Measurements from ENCODE around the gene DAAM2.

Gene DAAM2

GRCh38 chr6:39841291-39841690, 49.1 kb downstream of the DAAM2 start:
- no peak overlapping the region for H3K27ac ChIP-seq (ENCODE audit: low read depth in 2 of 2, low read length in 2 of 2)
- no peaks in the 10 kb centered on the region for H3K27me3 ChIP-seq (ENCODE audit: control insufficient read depth in 2 of 2, insufficient read depth in 2 of 2, low read length in 2 of 2)
- no peak overlapping the region for H3K4me3 ChIP-seq (ENCODE audit: low read length in 2 of 2)
- no peak overlapping the region for H3K9ac ChIP-seq (ENCODE audit: low read depth in 1 of 2, low read length in 2 of 2)
- no peaks in the 10 kb centered on the region for H3K9me3 ChIP-seq (ENCODE audit: control insufficient read depth in 2 of 2, low read length in 2 of 2)
- no peaks in the 10 kb centered on the region for H3K4me1 ChIP-seq (ENCODE audit: control insufficient read depth in 2 of 2, insufficient read depth in 2 of 2, low read length in 2 of 2)
- no peaks in the 10 kb centered on the region for H3K36me3 ChIP-seq (ENCODE audit: control insufficient read depth in 2 of 2, insufficient read depth in 2 of 2, low read length in 2 of 2)

- H3K4me1 ChIP-seq (ENCODE audit: control insufficient read depth in 2 of 2, insufficient read depth in 2 of 2, low read length in 2 of 2): no peaks in the 10 kb centered on the region
- no peak overlapping the region for H3K9ac ChIP-seq (ENCODE audit: low read depth in 1 of 2, low read length in 2 of 2)
- no peaks in the 10 kb centered on the region for H3K27me3 ChIP-seq (ENCODE audit: control insufficient read depth in 2 of 2, insufficient read depth in 2 of 2, low read length in 2 of 2)
- H3K27ac ChIP-seq (ENCODE audit: low read depth in 2 of 2, low read length in 2 of 2): no peak overlapping the region
- no peak overlapping the region for H3K4me3 ChIP-seq (ENCODE audit: low read length in 2 of 2)
- no peaks in the 10 kb centered on the region for H3K36me3 ChIP-seq (ENCODE audit: control insufficient read depth in 2 of 2, insufficient read depth in 2 of 2, low read length in 2 of 2)
- no peaks in the 10 kb centered on the region for H3K9me3 ChIP-seq (ENCODE audit: control insufficient read depth in 2 of 2, low read length in 2 of 2)
These were observed 49.7 kb downstream of the DAAM2 start for GRCh38 chr6:39841923-39842322.

GRCh38 chr6:39843305-39844020, 51.3 kb downstream of the DAAM2 start:
- Histone ChIP-seq H3K4me3 (ENCODE audit: low read length in 2 of 2) (no peak overlapping the region), H3K36me3 (ENCODE audit: control insufficient read depth in 2 of 2, insufficient read depth in 2 of 2, low read length in 2 of 2) (no peaks in the 10 kb centered on the region), H3K9me3 (ENCODE audit: control insufficient read depth in 2 of 2, low read length in 2 of 2) (no peaks in the 10 kb centered on the region), H3K27ac (ENCODE audit: low read depth in 2 of 2, low read length in 2 of 2) (no peak overlapping the region), H3K4me1 (ENCODE audit: control insufficient read depth in 2 of 2, insufficient read depth in 2 of 2, low read length in 2 of 2) (no peaks in the 10 kb centered on the region), H3K27me3 (ENCODE audit: control insufficient read depth in 2 of 2, insufficient read depth in 2 of 2, low read length in 2 of 2) (no peaks in the 10 kb centered on the region), H3K9ac (ENCODE audit: low read depth in 1 of 2, low read length in 2 of 2) (no peak overlapping the region)

- Histone ChIP-seq H3K36me3 (ENCODE audit: control insufficient read depth in 2 of 2, insufficient read depth in 2 of 2, low read length in 2 of 2) (no peaks in the 10 kb centered on the region), H3K4me1 (ENCODE audit: control insufficient read depth in 2 of 2, insufficient read depth in 2 of 2, low read length in 2 of 2) (no peaks in the 10 kb centered on the region), H3K27me3 (ENCODE audit: control insufficient read depth in 2 of 2, insufficient read depth in 2 of 2, low read length in 2 of 2) (no peaks in the 10 kb centered on the region), H3K9me3 (ENCODE audit: control insufficient read depth in 2 of 2, low read length in 2 of 2) (no peaks in the 10 kb centered on the region), H3K9ac (ENCODE audit: low read depth in 1 of 2, low read length in 2 of 2) (no peak overlapping the region), H3K4me3 (ENCODE audit: low read length in 2 of 2) (no peak overlapping the region), H3K27ac (ENCODE audit: low read depth in 2 of 2, low read length in 2 of 2) (no peak overlapping the region)
These were observed 52.7 kb downstream of the DAAM2 start for GRCh38 chr6:39844866-39845265.

GRCh38 chr6:39847221-39847620, 55.0 kb downstream of the DAAM2 start:
- H3K4me3 ChIP-seq (ENCODE audit: low read length in 2 of 2): no peak overlapping the region
- no peak overlapping the region for H3K27ac ChIP-seq (ENCODE audit: low read depth in 2 of 2, low read length in 2 of 2)
- no peaks in the 10 kb centered on the region for H3K27me3 ChIP-seq (ENCODE audit: control insufficient read depth in 2 of 2, insufficient read depth in 2 of 2, low read length in 2 of 2)
- H3K36me3 ChIP-seq (ENCODE audit: control insufficient read depth in 2 of 2, insufficient read depth in 2 of 2, low read length in 2 of 2): no peaks in the 10 kb centered on the region
- H3K9me3 ChIP-seq (ENCODE audit: control insufficient read depth in 2 of 2, low read length in 2 of 2): no peaks in the 10 kb centered on the region
- H3K9ac ChIP-seq (ENCODE audit: low read depth in 1 of 2, low read length in 2 of 2): no peak overlapping the region
- H3K4me1 ChIP-seq (ENCODE audit: control insufficient read depth in 2 of 2, insufficient read depth in 2 of 2, low read length in 2 of 2): no peaks in the 10 kb centered on the region

- H3K9ac ChIP-seq (ENCODE audit: low read depth in 1 of 2, low read length in 2 of 2): no peak overlapping the region
- H3K4me3 ChIP-seq (ENCODE audit: low read length in 2 of 2): no peak overlapping the region
- no peaks in the 10 kb centered on the region for H3K36me3 ChIP-seq (ENCODE audit: control insufficient read depth in 2 of 2, insufficient read depth in 2 of 2, low read length in 2 of 2)
- no peaks in the 10 kb centered on the region for H3K4me1 ChIP-seq (ENCODE audit: control insufficient read depth in 2 of 2, insufficient read depth in 2 of 2, low read length in 2 of 2)
- H3K9me3 ChIP-seq (ENCODE audit: control insufficient read depth in 2 of 2, low read length in 2 of 2): no peaks in the 10 kb centered on the region
- H3K27me3 ChIP-seq (ENCODE audit: control insufficient read depth in 2 of 2, insufficient read depth in 2 of 2, low read length in 2 of 2): no peaks in the 10 kb centered on the region
- no peak overlapping the region for H3K27ac ChIP-seq (ENCODE audit: low read depth in 2 of 2, low read length in 2 of 2)
These were observed 56.0 kb downstream of the DAAM2 start for GRCh38 chr6:39848171-39848570.

- Histone ChIP-seq H3K36me3 (ENCODE audit: control insufficient read depth in 2 of 2, insufficient read depth in 2 of 2, low read length in 2 of 2) (no peaks in the 10 kb centered on the region), H3K27me3 (ENCODE audit: control insufficient read depth in 2 of 2, insufficient read depth in 2 of 2, low read length in 2 of 2) (no peaks in the 10 kb centered on the region), H3K9ac (ENCODE audit: low read depth in 1 of 2, low read length in 2 of 2) (no peak overlapping the region), H3K4me1 (ENCODE audit: control insufficient read depth in 2 of 2, insufficient read depth in 2 of 2, low read length in 2 of 2) (no peaks in the 10 kb centered on the region), H3K4me3 (ENCODE audit: low read length in 2 of 2) (no peak overlapping the region), H3K9me3 (ENCODE audit: control insufficient read depth in 2 of 2, low read length in 2 of 2) (no peaks in the 10 kb centered on the region), H3K27ac (ENCODE audit: low read depth in 2 of 2, low read length in 2 of 2) (no peak overlapping the region)
These were observed 57.1 kb downstream of the DAAM2 start for GRCh38 chr6:39849228-39849627.

- H3K4me3 ChIP-seq (ENCODE audit: low read length in 2 of 2): no peak overlapping the region
- no peak overlapping the region for H3K27ac ChIP-seq (ENCODE audit: low read depth in 2 of 2, low read length in 2 of 2)
- no peaks in the 10 kb centered on the region for H3K27me3 ChIP-seq (ENCODE audit: control insufficient read depth in 2 of 2, insufficient read depth in 2 of 2, low read length in 2 of 2)
- no peaks in the 10 kb centered on the region for H3K9me3 ChIP-seq (ENCODE audit: control insufficient read depth in 2 of 2, low read length in 2 of 2)
- H3K9ac ChIP-seq (ENCODE audit: low read depth in 1 of 2, low read length in 2 of 2): no peak overlapping the region
- no peaks in the 10 kb centered on the region for H3K36me3 ChIP-seq (ENCODE audit: control insufficient read depth in 2 of 2, insufficient read depth in 2 of 2, low read length in 2 of 2)
- H3K4me1 ChIP-seq (ENCODE audit: control insufficient read depth in 2 of 2, insufficient read depth in 2 of 2, low read length in 2 of 2): no peaks in the 10 kb centered on the region
These were observed 57.6 kb downstream of the DAAM2 start for GRCh38 chr6:39849764-39850163.

- no peaks in the 10 kb centered on the region for H3K36me3 ChIP-seq (ENCODE audit: control insufficient read depth in 2 of 2, insufficient read depth in 2 of 2, low read length in 2 of 2)
- H3K9me3 ChIP-seq (ENCODE audit: control insufficient read depth in 2 of 2, low read length in 2 of 2): no peaks in the 10 kb centered on the region
- no peaks in the 10 kb centered on the region for H3K4me1 ChIP-seq (ENCODE audit: control insufficient read depth in 2 of 2, insufficient read depth in 2 of 2, low read length in 2 of 2)
- H3K27ac ChIP-seq (ENCODE audit: low read depth in 2 of 2, low read length in 2 of 2): no peak overlapping the region
- H3K27me3 ChIP-seq (ENCODE audit: control insufficient read depth in 2 of 2, insufficient read depth in 2 of 2, low read length in 2 of 2): no peaks in the 10 kb centered on the region
- H3K4me3 ChIP-seq (ENCODE audit: low read length in 2 of 2): no peak overlapping the region
- H3K9ac ChIP-seq (ENCODE audit: low read depth in 1 of 2, low read length in 2 of 2): no peak overlapping the region
These were observed 58.6 kb downstream of the DAAM2 start for GRCh38 chr6:39850736-39851297.

GRCh38 chr6:39851331-39851730, 59.2 kb downstream of the DAAM2 start:
- Histone ChIP-seq H3K36me3 (ENCODE audit: control insufficient read depth in 2 of 2, insufficient read depth in 2 of 2, low read length in 2 of 2) (no peaks in the 10 kb centered on the region), H3K27ac (ENCODE audit: low read depth in 2 of 2, low read length in 2 of 2) (no peak overlapping the region), H3K4me3 (ENCODE audit: low read length in 2 of 2) (no peak overlapping the region), H3K9ac (ENCODE audit: low read depth in 1 of 2, low read length in 2 of 2) (no peak overlapping the region), H3K4me1 (ENCODE audit: control insufficient read depth in 2 of 2, insufficient read depth in 2 of 2, low read length in 2 of 2) (no peaks in the 10 kb centered on the region), H3K9me3 (ENCODE audit: control insufficient read depth in 2 of 2, low read length in 2 of 2) (no peaks in the 10 kb centered on the region), H3K27me3 (ENCODE audit: control insufficient read depth in 2 of 2, insufficient read depth in 2 of 2, low read length in 2 of 2) (no peaks in the 10 kb centered on the region)
